ENCODE results near the gene IMPA2. TPM values are rescaled to one million over a fixed set of nuclear protein-coding genes. Genes with fewer than 3 reads are reported as not detected.

Gene IMPA2
- total RNA-seq, 2 experiments from 2014 or later, result 1.7 to 2.5 TPM

DNA sequence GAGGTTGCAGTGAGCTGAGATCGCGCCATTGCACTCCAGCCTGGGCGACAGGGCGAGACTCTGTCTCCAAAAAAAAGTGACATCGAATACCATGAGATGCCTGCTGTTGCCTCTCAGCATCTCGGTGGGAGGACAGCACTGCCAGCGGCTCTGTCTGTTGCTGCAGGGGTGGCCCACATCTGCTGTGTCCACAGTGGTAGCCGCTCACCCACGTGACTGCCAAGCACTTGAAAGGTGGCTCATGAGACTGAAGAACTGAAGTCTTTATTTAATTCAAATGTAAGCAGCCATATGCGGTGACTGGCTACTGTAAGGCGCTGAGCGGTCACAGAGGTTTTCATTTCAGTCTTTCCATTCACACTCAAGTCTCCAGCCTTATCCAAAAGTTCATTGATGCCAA, 25.8 kb downstream of the IMPA2 start:
- DNase-seq (no peak), ATAC-seq (ENCODE audit: poor library complexity) (no peak)
- Mint-ChIP-seq H3K9me3 (no peaks in the 10 kb centered on the region), H3K27ac (no peak overlapping the region), H3K27me3 (no peaks in the 10 kb centered on the region), H3K36me3 (ENCODE audit: low read depth) (no peaks in the 10 kb centered on the region), H3K4me3 (no peak overlapping the region), H3K4me1 (ENCODE audit: low read depth) (no peaks in the 10 kb centered on the region)
- POLR2A ChIA-PET, result no interaction called here
- TF ChIP-seq, protein P1, sequence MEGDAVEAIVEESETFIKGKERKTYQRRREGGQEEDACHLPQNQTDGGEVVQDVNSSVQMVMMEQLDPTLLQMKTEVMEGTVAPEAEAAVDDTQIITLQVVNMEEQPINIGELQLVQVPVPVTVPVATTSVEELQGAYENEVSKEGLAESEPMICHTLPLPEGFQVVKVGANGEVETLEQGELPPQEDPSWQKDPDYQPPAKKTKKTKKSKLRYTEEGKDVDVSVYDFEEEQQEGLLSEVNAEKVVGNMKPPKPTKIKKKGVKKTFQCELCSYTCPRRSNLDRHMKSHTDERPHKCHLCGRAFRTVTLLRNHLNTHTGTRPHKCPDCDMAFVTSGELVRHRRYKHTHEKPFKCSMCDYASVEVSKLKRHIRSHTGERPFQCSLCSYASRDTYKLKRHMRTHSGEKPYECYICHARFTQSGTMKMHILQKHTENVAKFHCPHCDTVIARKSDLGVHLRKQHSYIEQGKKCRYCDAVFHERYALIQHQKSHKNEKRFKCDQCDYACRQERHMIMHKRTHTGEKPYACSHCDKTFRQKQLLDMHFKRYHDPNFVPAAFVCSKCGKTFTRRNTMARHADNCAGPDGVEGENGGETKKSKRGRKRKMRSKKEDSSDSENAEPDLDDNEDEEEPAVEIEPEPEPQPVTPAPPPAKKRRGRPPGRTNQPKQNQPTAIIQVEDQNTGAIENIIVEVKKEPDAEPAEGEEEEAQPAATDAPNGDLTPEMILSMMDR (IDR thresholded peaks at IDR 0.05), result no peak
- CTCF ChIA-PET, result no interaction called here
- Histone ChIP-seq H3K9me3 (ENCODE audit: control insufficient read depth in 1 of 2, insufficient read depth in 1 of 2, low read length in 2 of 2) (no peaks in the 10 kb centered on the region), H3K36me3 (ENCODE audit: insufficient read depth, low read length) (no peaks in the 10 kb centered on the region), H3K27ac (ENCODE audit: low read depth in 1 of 2, low read length in 2 of 2) (no peak overlapping the region), H3K4me1 (ENCODE audit: insufficient read depth, low read length) (no peaks in the 10 kb centered on the region), H3K27me3 (ENCODE audit: control insufficient read depth in 1 of 2, insufficient read depth in 2 of 2, low read length in 2 of 2) (no peaks in the 10 kb centered on the region), H3K4me3 (ENCODE audit: low read length) (no peak overlapping the region)
- intact Hi-C loops (cut with DNase I, micrococcal nuclease), result no loop called here

DNA sequence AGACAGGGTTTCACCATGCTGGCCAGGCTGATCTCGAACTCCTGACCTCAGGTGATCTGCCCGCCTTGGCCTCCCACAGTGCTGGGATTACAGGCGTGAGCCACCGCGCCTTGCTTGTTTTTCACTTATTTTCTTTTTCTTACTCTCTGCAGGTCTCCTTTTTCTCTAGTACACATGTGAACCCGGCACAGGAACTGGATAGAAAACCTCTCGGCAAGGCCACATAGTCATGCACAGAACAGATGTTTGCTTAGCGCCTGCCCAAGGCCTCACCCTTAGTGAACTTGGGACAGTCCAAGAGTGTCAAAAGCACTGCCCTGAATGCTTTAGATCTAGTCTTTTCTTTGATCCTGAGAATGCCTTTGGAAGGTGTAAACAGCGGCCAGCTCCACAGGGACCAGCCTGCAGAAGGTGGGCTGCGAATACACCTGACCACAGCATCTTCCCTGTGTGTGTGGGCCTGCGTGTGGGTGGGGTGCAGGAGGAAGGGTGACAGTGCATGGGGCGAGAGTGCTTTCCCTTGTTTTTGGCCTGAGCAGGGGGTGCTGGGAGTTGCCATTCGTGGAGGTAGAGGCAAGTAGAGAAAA, 27.0 kb downstream of the IMPA2 start:
- Histone ChIP-seq H3K36me3 (ENCODE audit: insufficient read depth, low read length) (no peaks in the 10 kb centered on the region), H3K27me3 (ENCODE audit: control insufficient read depth in 1 of 2, insufficient read depth in 2 of 2, low read length in 2 of 2) (no peaks in the 10 kb centered on the region), H3K27ac (ENCODE audit: low read depth in 1 of 2, low read length in 2 of 2) (no peak overlapping the region), H3K4me1 (ENCODE audit: insufficient read depth, low read length) (no peaks in the 10 kb centered on the region), H3K9me3 (ENCODE audit: control insufficient read depth in 1 of 2, insufficient read depth in 1 of 2, low read length in 2 of 2) (no peaks in the 10 kb centered on the region), H3K4me3 (ENCODE audit: low read length) (no peak overlapping the region)
- ChIA-PET POLR2A (no interaction called here), CTCF (no interaction called here)
- H3K9me3 Mint-ChIP-seq, result no peaks in the 10 kb centered on the region
- no peak for DNase-seq
- intact Hi-C loops (cut with DNase I, micrococcal nuclease), result no loop called here
- no peaks in the 10 kb centered on the region for H3K36me3 Mint-ChIP-seq (ENCODE audit: low read depth)
- H3K27ac Mint-ChIP-seq, result no peak overlapping the region
- H3K27me3 Mint-ChIP-seq, result no peaks in the 10 kb centered on the region
- ATAC-seq (ENCODE audit: poor library complexity), result no peak
- H3K4me3 Mint-ChIP-seq, result no peak overlapping the region
- TF ChIP-seq, protein P1 (IDR thresholded peaks at IDR 0.05), result no peak
- no peaks in the 10 kb centered on the region for H3K4me1 Mint-ChIP-seq (ENCODE audit: low read depth)

DNA sequence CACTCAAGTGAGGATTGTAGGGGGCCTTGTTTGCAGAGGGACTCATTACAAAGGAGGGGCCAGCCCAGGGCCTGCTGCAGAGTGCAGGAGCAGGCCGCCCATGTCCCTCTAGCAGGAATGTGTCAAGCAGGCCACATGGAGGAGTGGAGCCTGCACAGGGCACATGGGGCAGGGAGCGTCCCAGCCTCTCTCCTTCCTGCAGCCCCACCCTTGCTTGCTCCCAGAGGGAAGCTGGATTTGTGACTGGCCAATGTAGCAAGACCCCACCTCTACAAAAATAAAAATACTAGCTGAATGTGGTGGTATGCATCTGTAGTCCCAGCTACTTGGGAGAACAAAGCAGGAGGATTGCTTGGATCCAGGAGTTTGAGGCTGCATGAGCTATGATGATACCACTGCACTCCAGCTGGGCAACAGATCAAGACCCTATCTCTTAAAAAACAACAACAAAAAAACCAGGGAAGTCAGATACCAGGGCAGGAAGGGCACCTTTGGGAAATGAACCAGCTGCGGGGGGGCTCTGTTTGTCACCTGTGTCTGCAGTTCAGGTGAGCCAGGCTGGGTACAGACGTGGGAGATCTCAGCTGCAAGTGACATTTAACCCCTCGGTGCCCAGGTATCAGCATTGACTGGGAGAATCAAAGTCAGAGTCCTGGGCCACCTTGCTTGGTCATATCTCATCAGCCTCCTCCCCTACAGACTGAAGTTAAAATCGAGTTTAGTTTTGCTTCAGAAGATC, 27.7 kb downstream of the IMPA2 start:
- intact Hi-C loops (cut with DNase I, micrococcal nuclease), result no loop called here
- Histone ChIP-seq H3K27me3 (ENCODE audit: control insufficient read depth in 1 of 2, insufficient read depth in 2 of 2, low read length in 2 of 2) (no peaks in the 10 kb centered on the region), H3K4me3 (ENCODE audit: low read length) (no peak overlapping the region), H3K27ac (ENCODE audit: low read depth in 1 of 2, low read length in 2 of 2) (no peak overlapping the region), H3K9me3 (ENCODE audit: control insufficient read depth in 1 of 2, insufficient read depth in 1 of 2, low read length in 2 of 2) (no peaks in the 10 kb centered on the region), H3K36me3 (ENCODE audit: insufficient read depth, low read length) (no peaks in the 10 kb centered on the region), H3K4me1 (ENCODE audit: insufficient read depth, low read length) (no peaks in the 10 kb centered on the region)
- Mint-ChIP-seq H3K36me3 (ENCODE audit: low read depth) (no peaks in the 10 kb centered on the region), H3K27me3 (no peaks in the 10 kb centered on the region), H3K4me1 (ENCODE audit: low read depth) (no peaks in the 10 kb centered on the region), H3K9me3 (no peaks in the 10 kb centered on the region), H3K4me3 (no peak overlapping the region), H3K27ac (no peak overlapping the region)
- CTCF ChIA-PET, result no interaction called here
- TF ChIP-seq, protein P1 (IDR thresholded peaks at IDR 0.05), result no peak
- POLR2A ChIA-PET, result no interaction called here
- ATAC-seq (ENCODE audit: poor library complexity), result no peak
- DNase-seq, result no peak
